ENCODE data around the gene PLN. TPM values are rescaled to one million over a fixed set of nuclear protein-coding genes. Genes with fewer than 3 reads are reported as not detected.

The PLN gene
- total RNA-seq, 1 experiment from 2014 or later: not detected

GRCh38 chr6:118502169-118502568, 45.9 kb upstream of the PLN start (continued):
- TF ChIP-seq, protein P1, sequence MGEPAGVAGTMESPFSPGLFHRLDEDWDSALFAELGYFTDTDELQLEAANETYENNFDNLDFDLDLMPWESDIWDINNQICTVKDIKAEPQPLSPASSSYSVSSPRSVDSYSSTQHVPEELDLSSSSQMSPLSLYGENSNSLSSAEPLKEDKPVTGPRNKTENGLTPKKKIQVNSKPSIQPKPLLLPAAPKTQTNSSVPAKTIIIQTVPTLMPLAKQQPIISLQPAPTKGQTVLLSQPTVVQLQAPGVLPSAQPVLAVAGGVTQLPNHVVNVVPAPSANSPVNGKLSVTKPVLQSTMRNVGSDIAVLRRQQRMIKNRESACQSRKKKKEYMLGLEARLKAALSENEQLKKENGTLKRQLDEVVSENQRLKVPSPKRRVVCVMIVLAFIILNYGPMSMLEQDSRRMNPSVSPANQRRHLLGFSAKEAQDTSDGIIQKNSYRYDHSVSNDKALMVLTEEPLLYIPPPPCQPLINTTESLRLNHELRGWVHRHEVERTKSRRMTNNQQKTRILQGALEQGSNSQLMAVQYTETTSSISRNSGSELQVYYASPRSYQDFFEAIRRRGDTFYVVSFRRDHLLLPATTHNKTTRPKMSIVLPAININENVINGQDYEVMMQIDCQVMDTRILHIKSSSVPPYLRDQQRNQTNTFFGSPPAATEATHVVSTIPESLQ (CRISPR knock-in tag; IDR thresholded peaks at IDR 0.05): no peak
- TF ChIP-seq, protein P2, sequence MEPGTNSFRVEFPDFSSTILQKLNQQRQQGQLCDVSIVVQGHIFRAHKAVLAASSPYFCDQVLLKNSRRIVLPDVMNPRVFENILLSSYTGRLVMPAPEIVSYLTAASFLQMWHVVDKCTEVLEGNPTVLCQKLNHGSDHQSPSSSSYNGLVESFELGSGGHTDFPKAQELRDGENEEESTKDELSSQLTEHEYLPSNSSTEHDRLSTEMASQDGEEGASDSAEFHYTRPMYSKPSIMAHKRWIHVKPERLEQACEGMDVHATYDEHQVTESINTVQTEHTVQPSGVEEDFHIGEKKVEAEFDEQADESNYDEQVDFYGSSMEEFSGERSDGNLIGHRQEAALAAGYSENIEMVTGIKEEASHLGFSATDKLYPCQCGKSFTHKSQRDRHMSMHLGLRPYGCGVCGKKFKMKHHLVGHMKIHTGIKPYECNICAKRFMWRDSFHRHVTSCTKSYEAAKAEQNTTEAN (CRISPR knock-in tag; IDR thresholded peaks at IDR 0.05): no peak

- no peaks in the 10 kb centered on the region; the same call in 1 of the 2 replicates for H3K27me3 Mint-ChIP-seq (ENCODE audit: low read depth)
- H3K27ac Mint-ChIP-seq: no peak overlapping the region
- ChIA-PET CTCF (no interaction called here), POLR2A (no interaction called here)
- H3K36me3 Mint-ChIP-seq: peaks cover 31% of the 10 kb centered on the region
- TF ChIP-seq PRRX2 (CRISPR knock-in tag; IDR thresholded peaks at IDR 0.05) (no peak), SP1 (CRISPR knock-in tag; conservative IDR thresholded peaks at IDR 0.05) (no peak), TEAD4 (CRISPR knock-in tag; IDR thresholded peaks at IDR 0.05) (no peak), PREB (CRISPR knock-in tag; IDR thresholded peaks at IDR 0.05; ENCODE audit: borderline replicate concordance) (no peak), ZNF425 (CRISPR knock-in tag; conservative IDR thresholded peaks at IDR 0.05) (no peak), CREM (CRISPR knock-in tag; IDR thresholded peaks at IDR 0.05) (no peak), USF2 (CRISPR knock-in tag; IDR thresholded peaks at IDR 0.05) (no peak), TEAD1 (CRISPR knock-in tag; IDR thresholded peaks at IDR 0.05) (no peak)
- TF ChIP-seq, protein P3, sequence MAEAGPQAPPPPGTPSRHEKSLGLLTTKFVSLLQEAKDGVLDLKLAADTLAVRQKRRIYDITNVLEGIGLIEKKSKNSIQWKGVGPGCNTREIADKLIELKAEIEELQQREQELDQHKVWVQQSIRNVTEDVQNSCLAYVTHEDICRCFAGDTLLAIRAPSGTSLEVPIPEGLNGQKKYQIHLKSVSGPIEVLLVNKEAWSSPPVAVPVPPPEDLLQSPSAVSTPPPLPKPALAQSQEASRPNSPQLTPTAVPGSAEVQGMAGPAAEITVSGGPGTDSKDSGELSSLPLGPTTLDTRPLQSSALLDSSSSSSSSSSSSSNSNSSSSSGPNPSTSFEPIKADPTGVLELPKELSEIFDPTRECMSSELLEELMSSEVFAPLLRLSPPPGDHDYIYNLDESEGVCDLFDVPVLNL (CRISPR knock-in tag; IDR thresholded peaks at IDR 0.05; ENCODE audit: borderline replicate concordance, low read depth): no peak
- no peak for ATAC-seq
- no peak overlapping the region for H3K4me3 Mint-ChIP-seq
- DNase-seq (ENCODE audit: low spot score): no peak
- no peaks in the 10 kb centered on the region for H3K4me1 Mint-ChIP-seq
- peaks cover 26% of the 10 kb centered on the region for H3K9me3 Mint-ChIP-seq
These were observed 43.5 kb upstream of the PLN start for GRCh38 chr6:118504611-118505010.

GRCh38 chr6:118505656-118506055, 42.4 kb upstream of the PLN start:
- H3K27me3 Mint-ChIP-seq (ENCODE audit: low read depth): no peaks in the 10 kb centered on the region; the same call in 1 of the 2 replicates
- DNase-seq (ENCODE audit: low spot score): no peak
- ATAC-seq: no peak
- no peak overlapping the region for H3K4me3 Mint-ChIP-seq
- ChIA-PET POLR2A (no interaction called here), CTCF (no interaction called here)
- no peak overlapping the region for H3K27ac Mint-ChIP-seq
- peaks cover 22% of the 10 kb centered on the region for H3K36me3 Mint-ChIP-seq
- no peaks in the 10 kb centered on the region for H3K4me1 Mint-ChIP-seq
- H3K9me3 Mint-ChIP-seq: peaks cover 17% of the 10 kb centered on the region
- TF ChIP-seq NFYB (CRISPR knock-in tag; conservative IDR thresholded peaks at IDR 0.05; ENCODE audit: low read depth) (no peak), NFATC4 (CRISPR knock-in tag; IDR thresholded peaks at IDR 0.05) (no peak), OVOL2 (CRISPR knock-in tag; IDR thresholded peaks at IDR 0.05; ENCODE audit: borderline replicate concordance) (no peak), IRF1 (CRISPR knock-in tag; IDR thresholded peaks at IDR 0.05) (no peak), PRRX2 (CRISPR knock-in tag; IDR thresholded peaks at IDR 0.05) (no peak), ATF1 (CRISPR knock-in tag; IDR thresholded peaks at IDR 0.05) (no peak), USF1 (CRISPR knock-in tag; IDR thresholded peaks at IDR 0.05) (no peak), SMAD4 (CRISPR knock-in tag; IDR thresholded peaks at IDR 0.05) (no peak), MLX (CRISPR knock-in tag; IDR thresholded peaks at IDR 0.05) (no peak)
- TF ChIP-seq, protein P2 (CRISPR knock-in tag; IDR thresholded peaks at IDR 0.05): no peak

All from WTC11 (cell line).